Mammary epithelial cell (primary cell): ENCODE data around the gene SEPTIN1.

Experiments
- EZH2 ChIP-seq: IDR thresholded peaks from 2 replicates; pipeline ENCODE4 v1.6.1; 2012; ENCODE audit warnings: low read length, inconsistent platforms, borderline replicate concordance
- TF ChIP-seq, protein P1 (sequence below), 2 donors: IDR thresholded peaks in 1 of 2; conservative IDR thresholded peaks in 1 of 2; 2 replicates each; pipeline ENCODE4 v1.5.1; 2011 to 2012; ENCODE audit warnings: inconsistent platforms in 2 of 2, low read length in 2 of 2, mild to moderate bottlenecking in 2 of 2, control low read depth in 1 of 2, low read depth in 1 of 2; ENCODE audit not compliant: insufficient read depth in 1 of 2; ENCODE audit errors: extremely low read depth in 1 of 2

DNA sequence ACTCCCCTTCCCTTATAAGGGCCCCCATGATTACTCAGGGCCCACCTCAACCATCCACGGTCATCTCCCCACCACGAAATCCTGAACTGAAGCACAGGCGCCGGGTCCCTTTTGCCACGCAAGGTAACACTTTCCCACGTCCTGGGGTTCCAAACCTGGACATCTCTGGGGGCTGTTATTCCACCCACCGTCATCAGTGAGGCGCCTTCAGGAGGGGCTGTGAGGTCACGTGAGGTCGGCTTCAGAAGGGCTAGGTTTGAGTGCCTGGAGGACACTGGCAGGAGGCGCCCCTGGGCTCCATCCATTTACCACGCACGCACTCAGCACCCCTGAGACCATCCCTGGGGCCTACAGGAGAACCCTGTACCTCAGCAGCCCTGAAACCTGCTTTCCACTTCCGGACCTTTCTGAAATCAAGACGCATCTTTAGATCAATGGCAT, 31.3 kb downstream of the SEPTIN1 start:
- TF ChIP-seq, protein P1, sequence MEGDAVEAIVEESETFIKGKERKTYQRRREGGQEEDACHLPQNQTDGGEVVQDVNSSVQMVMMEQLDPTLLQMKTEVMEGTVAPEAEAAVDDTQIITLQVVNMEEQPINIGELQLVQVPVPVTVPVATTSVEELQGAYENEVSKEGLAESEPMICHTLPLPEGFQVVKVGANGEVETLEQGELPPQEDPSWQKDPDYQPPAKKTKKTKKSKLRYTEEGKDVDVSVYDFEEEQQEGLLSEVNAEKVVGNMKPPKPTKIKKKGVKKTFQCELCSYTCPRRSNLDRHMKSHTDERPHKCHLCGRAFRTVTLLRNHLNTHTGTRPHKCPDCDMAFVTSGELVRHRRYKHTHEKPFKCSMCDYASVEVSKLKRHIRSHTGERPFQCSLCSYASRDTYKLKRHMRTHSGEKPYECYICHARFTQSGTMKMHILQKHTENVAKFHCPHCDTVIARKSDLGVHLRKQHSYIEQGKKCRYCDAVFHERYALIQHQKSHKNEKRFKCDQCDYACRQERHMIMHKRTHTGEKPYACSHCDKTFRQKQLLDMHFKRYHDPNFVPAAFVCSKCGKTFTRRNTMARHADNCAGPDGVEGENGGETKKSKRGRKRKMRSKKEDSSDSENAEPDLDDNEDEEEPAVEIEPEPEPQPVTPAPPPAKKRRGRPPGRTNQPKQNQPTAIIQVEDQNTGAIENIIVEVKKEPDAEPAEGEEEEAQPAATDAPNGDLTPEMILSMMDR (conservative IDR thresholded peaks at IDR 0.05 in 1 of 2, IDR thresholded peaks at IDR 0.05 in 1 of 2; ENCODE audit: extremely low read depth in 1 of 2, insufficient read depth in 1 of 2, low read depth in 1 of 2, low read length in 2 of 2): no peak
- no peak for TF ChIP-seq EZH2
